ENCODE results near the gene CXCL12.

Gene CXCL12

DNA sequence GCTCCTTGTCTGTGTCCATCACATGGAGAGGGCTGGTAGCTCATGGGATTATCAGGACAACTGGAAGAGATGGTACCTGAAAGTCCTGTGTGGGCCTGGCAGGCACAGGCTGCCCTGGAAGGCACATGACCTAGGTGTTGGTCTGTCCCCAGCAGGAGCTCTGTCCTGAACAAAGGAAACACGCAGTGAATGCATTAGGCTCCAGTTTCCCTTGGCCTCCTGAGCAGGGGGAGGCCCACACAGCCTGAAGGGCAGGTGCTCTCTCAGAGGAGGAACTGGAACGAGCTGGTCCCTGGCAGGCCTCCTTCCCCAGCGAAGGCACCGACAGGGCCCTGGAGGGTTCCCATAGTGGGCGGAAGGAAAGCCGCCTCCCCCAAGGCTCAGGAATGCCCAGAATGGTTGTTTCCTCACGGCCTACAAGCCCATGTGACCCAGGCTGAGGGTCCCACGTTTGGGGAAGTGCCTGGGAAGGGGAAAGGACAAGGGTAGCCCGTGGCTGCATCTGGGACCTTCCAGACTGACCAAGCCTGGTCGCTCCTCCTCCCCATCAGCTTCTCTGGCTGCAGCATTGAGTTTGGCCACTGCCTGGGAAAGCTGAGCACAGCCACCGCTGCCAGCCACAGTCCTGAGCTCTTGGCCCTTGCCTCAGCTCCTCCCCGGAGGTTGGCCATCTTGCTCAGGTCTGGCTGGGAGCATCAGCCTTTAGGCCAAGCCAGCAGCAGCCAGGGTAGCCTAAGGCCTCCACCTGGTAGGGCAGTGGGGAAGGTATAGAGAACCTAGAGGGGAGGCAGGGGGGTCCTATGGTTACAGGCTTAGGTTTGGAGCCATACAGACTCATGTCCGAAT is 21.8 kb downstream of the CXCL12 start:
- DNase-seq = no peak

DNA sequence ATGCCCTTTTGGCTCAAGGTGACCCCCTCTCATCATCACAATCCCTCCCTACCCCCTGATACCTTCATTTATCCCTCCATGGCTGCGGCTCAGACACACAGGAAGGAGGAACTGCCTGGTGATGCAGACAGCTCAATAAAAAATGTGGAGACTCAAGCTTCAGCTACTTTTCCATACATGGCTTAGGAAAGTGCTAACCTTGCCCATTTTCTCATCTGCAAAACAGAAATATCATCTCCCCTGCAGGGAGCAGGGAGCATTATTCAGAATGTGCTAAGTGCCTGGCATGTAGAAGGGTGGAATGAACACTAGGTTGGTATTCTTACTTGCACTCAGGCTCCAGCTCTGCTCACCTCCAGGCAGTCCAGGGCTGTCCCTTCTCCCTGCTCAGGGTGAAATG is 23.8 kb downstream of the CXCL12 start:
- DNase-seq = no peak

DNA sequence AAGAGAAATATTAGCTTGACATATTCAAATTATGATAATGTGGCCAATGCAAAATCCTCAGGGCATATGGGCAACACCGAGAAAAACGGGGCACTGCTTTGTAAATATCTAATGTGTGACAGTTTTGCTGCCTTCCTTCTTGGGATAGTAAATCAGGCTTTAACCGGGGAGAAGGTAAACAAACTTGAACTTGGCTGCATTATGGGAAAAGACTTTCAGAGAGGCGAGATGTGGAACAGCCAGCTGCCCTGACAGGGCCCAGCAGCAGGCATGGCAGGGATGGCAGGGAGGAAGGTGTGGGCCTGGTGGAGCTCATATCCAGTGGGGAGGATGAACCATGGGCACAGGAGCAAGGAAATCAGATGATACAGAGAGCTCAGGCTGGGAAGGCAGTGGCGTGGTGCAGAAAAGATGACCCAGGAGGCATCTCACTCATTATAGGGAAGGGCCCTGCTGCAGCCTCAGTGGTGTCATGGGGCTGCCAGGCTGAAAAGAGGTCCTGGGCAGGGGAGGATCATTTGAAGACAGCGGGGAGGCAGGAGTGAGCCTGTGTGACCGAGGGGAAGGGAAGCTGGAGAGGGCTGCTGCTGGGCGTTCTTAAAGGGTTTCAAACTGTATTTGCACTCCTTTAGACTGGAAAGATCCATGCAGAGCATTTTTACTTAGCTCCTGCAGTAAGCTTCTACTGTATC is 26.7 kb downstream of the CXCL12 start:
- no peak for DNase-seq

DNA sequence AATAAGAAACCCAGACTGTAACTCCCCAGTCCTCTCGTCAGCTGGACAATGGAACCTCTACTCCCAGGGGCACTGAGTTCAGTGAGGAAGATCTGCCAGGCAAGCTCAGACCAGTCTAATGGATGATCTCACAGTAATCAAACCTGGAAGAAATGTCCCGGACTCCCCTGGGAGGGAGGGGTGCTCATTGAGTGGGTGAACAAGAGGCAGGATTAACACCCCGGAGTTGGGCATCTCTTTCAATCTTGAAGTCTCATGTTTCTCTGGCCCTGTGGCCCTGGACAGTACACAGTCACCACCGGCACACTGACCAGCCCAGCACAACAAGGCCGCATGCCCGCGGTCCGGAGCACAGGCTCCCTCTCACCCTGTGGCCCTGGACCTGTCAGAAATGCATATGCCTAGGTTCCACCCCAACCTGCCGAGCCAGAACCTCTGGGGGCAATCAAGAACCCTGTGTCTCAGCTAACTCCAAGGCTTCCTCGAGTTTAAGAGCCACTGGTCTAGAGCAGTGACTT is 27.8 kb downstream of the CXCL12 start:
- DNase-seq = no peak

DNA sequence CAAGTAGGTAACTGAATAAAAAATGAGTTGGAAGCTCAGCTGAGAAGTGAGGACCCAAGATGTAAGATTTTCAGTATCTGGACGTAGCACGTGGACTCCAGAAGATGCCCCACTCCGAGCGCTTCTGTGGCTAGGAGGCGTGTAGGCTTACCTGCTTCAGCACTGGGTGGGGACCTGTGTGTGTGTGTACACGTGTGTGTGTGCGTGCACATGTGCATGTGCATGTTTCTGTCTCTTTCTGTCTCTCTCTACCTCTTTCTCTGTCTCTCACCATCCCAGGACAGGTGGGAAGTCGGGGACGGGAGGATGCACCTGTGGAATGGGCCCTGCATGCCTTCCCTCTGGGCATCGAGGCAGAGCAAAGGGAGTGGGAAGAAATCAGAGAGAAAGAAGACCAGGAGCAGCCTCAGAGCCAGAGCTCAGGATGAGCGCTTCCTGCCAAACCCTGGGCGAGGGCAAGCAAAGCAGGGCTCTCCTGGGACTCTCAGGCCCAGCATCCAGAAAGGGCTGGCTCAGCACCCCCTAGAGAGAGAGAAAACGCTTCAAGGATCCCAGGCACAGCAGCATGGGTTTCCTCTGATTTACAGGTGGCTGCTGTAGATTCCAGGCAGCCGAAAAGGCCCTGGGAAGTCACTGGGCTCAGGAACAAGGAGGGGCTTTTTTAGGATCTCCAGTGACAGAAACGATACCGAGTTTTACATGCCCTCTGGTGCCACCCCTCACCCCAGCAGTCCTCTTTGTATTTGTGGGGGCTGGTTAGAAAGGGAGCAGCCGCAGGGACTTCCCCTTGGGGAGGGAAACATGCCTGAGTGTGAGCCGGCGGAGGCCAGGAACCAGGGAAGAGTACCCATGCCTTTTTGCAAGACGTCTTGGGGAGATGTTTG is 28.5 kb downstream of the CXCL12 start:
- no peak for DNase-seq

DNA sequence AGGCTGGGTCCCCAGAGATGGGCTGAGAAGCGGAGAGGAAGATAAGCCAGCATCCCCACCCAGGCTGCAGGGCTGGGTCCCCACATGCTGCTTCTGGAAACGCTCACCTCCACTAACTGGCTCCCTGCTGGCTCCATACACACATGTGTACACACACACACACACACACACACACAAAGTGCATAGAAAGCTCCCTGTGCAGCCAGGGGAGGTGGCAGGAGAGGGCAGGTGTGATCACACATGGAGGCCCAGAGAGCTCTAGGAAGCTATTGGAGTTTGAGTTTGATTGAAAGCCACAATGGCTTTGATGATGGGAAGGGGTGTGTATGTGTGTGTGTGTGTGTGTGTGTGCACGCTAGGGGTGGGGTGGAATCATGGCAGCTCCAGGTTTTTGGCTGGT is 29.3 kb downstream of the CXCL12 start:
- DNase-seq = no peak

DNA sequence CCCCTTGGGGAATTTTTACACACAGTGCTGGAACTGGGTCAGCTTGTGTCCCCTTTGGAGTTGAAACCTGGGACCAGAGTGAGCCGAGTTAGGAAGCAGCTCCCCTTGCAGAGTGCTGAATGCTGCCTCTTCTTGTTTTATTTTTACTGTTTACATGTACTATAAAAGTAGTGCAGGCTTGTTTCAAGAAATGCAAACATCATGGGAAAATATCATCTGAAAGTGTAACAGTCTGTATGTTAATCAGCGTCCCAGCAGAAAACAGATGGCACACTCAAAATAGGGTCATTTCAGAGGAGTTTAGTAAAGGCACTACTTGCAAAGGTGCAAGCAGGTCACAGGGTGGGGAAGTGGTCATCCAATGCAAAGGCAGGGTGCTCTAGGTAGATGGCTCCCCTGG is 30.1 kb downstream of the CXCL12 start:
- no peak for DNase-seq

DNA sequence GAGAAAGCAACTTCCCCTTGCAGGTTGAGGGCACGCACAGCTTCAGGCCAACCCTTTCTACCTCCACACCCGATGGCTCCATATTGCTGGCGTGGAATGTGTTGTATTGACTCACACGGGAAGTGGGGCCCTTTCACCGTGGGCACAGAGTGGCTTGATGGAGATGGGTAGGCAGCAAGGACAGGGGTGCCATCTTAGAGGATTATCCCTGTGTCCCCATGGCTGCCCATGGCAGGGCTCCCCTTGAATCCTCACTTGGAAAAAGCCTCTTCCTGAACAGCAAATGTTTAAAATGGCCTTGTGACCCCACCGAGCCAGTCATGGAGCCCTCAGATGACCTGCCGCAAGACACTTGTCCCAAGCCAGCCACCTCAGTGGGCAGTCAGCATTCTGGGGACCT is 31.2 kb downstream of the CXCL12 start:
- DNase-seq = no peak

DNA sequence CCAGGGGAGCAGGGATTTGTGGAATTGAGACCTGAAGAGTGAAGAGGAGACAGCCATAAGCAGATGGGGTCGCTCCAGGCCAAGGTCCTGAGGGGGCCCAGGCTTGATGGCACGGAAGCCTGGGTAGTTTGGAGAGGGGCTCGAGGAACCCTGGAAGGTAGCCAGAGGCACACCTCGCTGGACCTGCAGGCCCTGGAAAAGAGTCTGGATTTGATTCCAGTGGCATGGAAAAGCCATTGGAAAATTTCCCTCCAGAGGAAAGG is 31.8 kb downstream of the CXCL12 start:
- no peak for DNase-seq

DNA sequence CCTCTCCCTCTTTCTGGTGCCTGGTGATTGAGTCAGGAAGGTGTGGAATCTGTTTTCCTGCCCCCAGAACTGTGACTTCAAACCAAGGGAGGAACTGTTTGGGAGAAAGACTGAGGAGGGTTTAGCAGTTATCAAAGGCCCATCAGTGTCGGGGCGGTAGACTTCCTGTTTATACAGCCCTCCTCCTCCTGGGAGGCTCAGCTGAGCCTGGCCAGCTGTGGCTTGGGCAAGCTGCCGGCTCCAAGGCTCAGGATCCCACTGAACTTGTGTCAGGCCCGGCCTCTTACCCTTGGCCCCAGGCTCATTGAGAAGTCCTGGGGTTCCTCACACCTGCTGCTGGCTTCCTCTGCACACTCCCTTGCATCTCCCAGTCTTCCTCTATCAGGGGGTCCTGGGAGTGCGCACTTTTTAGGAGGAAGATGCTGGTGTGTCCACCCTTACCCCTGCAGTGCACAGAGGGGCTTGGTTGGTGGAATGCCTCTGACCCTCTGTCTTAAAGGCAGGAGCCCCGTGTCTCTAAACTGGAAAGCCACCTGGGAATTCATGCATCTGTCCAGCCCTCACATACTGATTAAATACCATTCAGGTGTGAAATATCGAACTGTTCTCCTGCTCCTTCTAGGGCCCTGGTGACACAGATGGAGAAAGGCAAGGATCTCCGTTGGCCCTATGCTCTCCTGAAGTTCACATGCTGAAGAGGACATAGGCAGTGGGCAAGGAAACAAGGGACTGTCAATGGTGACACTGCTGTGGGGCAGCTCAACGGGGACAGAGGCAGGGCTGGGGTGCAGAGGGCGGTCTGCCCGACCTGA is 32.4 kb downstream of the CXCL12 start:
- no peak for DNase-seq

DNA sequence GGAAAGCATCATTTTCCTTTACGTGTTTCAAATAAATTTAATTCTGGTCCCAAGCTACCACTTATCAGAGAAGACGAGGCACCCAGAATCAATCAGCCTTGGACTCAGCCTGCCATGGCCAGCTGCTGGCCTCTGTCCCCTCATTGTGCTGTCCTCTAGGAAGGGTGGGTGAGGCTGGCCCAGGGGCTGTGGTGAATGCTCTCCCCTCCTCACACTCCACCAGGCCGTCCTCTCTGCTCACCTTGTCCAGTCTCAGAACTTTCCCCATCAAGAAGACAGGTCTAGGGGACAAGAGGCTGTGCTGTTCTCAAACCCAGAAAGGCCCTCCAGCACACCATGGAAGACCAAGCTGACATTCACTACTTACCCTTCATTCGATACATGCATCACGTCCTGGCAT is 36.4 kb downstream of the CXCL12 start:
- DNase-seq = no peak

DNA sequence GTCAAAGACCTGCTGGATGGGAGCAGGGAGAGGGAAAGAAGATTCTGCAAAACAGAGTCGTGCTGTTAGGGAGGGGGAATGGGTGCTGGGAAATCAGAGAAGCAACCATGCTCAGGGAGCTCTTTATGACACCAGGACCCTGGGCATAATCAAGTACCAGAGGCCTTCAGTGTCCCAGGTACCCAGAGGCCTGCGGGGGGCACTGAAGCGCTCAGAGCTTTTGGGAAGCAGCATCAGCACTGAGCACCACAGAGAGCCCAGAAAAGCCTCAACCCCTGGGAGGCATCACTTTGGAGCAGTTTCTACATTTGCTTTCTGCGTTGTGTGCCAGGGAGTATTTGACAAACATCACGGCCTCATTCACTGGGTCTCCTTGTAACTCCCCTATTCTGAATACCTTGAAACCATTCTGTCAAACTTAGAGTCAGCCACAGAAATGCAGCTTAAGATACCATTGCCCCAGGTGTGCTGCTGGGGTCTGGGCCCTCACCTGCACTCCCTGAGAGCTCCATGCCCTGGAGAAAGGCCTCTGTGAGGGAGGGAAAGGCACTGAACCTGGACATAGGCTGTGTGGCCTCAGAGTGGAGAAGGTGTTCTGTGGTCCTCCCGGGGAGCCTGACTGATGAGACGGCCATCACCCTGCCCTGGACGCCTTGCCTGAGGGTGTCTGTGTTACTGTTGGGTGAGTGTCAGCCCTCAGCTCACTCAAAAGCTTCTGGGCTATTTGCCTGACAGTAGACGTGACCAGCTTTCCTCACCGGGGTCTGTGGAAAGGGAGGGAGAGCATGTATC is 37.1 kb downstream of the CXCL12 start:
- no peak for DNase-seq

DNA sequence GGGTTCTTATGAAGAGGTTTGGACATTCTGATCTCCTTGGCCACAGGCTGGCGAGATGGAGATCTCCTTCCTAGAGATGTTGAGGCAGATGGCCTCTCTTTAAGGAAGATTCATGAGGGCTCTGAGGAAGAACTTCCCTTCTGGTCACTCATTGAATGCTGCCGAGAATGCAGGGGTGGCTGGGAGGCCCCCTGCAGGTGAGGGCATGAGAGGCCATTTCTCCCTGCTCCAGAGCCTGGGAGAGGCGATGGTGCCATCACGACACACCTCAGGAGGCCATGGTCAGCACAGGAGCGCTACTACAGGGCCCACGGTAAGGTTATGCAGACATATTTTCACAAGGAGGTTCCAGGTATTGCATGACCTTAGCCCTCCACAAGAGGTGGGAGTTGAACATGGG is 40.2 kb downstream of the CXCL12 start:
- no peak for DNase-seq

DNA sequence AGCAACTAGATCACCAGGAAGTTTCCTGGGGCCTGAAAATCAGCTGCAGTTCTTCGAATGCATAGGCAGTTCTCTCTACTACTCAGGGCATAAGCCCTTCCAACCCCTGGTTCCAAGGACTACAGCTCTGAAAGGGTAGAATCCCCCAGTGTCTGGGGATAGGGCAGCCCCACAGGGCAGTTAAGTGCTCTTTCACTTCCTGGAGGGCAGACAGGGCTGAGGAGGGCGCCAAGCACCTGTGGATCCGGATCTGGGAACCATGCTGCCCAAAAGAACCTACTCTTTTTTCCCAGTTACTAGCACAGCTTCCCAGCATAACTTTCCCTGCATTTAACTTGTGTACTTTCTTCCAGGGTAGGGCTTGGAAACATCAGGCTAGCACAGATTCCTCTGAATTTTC is 41.1 kb downstream of the CXCL12 start:
- DNase-seq = no peak

DNA sequence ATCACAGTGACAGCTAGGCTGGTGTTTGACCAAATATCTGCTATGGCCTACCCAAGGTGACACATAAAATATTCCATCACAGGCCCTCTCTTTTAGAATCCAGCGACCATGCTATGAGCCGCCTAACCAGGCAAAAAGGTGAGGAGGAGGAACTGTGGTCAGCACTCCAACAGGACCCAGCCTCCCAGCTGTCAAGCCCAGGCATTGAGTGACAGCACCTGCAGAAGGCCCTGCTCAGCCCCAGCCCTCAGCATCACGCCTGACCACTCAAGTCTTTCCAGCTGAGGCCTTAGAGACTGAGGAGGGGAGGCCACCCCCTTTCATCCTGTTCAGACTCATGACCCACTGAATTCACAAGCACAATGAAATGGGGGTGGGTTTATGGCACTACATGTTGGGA is 43.0 kb downstream of the CXCL12 start:
- DNase-seq = no peak

DNA sequence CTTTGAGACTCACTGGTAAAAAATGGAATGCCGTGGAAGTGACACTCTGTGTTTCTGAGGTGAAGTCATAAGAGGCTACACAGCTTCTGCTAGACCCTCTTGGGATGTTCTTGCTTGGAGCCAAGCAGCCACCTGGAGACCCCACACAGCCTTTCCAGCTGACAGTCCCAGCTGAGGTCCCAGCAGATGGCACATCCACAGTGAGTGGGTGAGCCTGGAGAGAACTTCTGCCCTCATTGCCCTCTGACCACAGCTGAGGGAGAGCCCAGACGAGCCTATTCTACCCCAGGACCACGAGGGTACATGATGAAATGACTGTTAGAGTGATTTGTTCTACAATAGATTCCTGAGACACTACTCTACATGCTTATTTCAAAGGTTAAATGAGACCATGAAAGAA is 44.3 kb downstream of the CXCL12 start:
- DNase-seq = no peak

DNA sequence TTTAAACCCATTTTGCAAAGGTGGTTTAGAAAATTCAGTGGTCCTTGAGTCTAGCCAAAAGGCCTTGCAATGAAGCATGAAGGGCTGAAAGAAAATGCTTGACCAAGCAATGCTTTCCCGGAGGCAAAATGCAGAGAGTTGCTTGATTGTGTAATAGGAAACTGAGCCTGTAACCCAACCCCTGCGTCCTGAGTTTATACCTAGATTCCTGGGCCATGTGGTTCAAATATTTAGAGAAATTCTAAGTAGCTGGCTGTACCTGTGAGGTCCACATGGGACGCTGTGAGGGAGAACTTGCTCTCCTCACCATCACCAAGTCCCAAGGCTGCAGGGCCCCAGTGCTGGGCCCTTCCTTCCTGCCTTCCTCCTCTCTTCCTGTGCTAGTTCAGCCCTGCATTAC is 45.7 kb downstream of the CXCL12 start:
- no peak for DNase-seq

DNA sequence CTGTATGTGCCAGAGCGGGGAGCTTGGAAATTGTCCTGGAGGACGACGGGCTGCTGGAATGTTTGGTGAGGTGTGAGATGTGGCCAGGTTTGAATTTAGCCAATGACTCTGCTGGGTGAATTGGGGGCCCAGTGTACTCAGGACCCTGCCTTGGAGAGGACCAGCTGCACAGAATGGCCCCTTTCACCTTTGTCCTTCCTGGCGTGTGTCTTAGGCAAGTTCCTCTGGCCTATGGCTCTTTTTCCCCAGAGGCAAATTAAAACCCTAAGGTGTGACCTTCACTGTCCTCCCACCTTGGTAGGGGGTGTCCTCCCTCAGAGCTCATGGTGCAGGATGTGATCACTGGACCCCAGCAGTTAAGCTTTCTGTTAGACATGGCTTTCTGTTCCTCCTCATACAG is 47.8 kb downstream of the CXCL12 start:
- no peak for DNase-seq

DNA sequence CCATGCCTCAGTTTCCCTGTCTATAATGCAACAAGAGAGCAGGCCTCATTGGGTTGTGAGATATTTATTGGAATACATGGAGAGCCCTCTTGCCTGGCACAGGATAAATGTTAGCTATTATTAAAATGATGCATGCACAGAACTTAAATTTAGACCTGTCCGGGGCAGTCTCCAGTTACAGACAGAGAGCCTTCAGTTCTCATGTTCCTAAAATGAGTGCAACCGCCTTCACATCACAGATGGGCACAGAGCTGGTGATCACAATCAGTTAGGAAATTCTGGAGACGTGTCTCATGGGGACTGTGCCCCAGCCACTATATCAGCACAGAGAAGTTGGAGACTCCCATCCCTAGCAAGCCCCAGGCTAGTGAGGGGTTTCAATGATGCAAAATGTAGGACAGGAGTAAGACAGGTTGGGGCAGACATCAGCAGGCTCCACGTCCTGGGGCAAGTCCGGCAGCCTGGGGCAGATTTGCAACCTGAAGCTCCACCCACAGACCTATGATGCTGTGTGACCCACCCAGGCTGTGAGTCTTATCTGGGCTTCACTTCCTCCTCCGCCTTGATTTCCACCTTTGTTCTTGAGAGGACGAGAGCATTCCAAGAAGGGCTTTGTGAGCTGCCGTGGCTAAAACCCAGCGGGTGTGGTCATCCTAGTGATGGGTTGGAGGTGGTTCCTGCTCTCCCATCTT is 49.4 kb downstream of the CXCL12 start:
- no peak for DNase-seq

DNA sequence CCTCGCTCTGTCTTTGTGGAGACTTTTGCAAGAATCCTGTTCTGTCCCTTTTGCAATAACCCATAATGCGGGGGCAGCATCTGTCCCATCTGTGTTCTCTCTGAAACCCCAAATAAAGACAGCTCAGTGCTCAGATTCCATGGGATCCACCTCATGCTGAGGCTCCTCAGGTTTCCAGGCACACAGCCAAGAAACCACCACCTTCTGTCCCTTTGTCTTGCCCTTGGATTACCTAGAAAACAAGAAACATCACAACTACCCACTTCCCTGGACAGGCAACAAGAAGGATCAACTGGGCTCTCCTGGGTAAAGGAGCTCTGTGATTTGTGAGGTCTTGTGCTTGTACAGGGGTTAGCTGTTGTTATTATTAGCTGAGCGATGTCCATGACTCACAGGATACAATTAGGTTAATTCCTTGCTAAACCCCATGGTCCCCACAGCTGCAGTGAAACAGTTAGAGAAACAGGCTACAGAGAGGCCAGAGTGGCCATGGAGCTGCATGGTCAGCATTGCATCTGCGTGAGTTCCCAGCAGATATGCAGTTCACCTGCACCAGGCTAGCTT is 50.2 kb downstream of the CXCL12 start:
- no peak for DNase-seq

DNA sequence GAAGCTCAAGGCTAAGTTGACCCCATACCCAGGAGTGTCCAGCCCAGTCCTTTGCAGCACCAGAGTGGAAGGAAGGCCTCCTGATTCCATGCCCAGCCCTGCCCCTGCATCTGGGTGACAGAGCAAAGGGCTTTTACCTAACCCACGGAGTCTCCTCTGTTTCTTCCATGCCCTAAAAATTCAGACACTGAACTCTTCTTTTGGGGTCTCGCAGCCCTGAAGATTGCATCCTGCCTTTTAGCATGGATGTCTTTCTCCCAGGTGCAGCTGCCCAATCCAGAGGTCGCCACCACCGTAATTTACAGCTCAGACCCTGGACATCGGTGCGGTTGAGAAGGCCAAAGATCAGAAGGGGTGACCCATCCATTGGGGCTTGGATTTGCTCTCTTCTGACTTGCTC is 50.8 kb downstream of the CXCL12 start:
- DNase-seq = no peak

Measured in NCI-H345 (cell line).